SU-DHL-6 (cell line): ENCODE measurements around the gene SH2B2.

Experiments used
- EZH2phosphoT487 ChIP-seq: fragments of 200-600 bp; sonication (generic), shearing (Covaris generic); conservative IDR thresholded peaks from 2 replicates; pipeline ENCODE4 v1.6.1; 2018; ENCODE audit warnings: mild to moderate bottlenecking, antibody characterized with exemption, low read length, moderate library complexity, mixed read lengths
- TF ChIP-seq, protein P1 (sequence below): fragments of 200-600 bp; sonication (generic); IDR thresholded peaks from one replicate; pipeline ENCODE4 v1.5.1; 2017; ENCODE audit warnings: antibody characterized with exemption, mild to moderate bottlenecking, low read length, moderate library complexity; ENCODE audit not compliant: insufficient read depth, poor library complexity, severe bottlenecking

- TF ChIP-seq, protein P1, sequence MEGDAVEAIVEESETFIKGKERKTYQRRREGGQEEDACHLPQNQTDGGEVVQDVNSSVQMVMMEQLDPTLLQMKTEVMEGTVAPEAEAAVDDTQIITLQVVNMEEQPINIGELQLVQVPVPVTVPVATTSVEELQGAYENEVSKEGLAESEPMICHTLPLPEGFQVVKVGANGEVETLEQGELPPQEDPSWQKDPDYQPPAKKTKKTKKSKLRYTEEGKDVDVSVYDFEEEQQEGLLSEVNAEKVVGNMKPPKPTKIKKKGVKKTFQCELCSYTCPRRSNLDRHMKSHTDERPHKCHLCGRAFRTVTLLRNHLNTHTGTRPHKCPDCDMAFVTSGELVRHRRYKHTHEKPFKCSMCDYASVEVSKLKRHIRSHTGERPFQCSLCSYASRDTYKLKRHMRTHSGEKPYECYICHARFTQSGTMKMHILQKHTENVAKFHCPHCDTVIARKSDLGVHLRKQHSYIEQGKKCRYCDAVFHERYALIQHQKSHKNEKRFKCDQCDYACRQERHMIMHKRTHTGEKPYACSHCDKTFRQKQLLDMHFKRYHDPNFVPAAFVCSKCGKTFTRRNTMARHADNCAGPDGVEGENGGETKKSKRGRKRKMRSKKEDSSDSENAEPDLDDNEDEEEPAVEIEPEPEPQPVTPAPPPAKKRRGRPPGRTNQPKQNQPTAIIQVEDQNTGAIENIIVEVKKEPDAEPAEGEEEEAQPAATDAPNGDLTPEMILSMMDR: no peak
- no peak for TF ChIP-seq EZH2phosphoT487
These were observed 8.9 kb downstream of the SH2B2 start for GRCh38 chr7:102295346-102296178.
